T-helper 1 cell treated with Interleukin-12 subunit alpha and Interleukin-12 subunit beta and Interleukin-4 antibody, amounts not matched to agents 30 ng/mL and 1 ng/mL, for 36 hours (primary cell): ENCODE measurements around the gene C19orf12. TPM values are rescaled to one million over a fixed set of nuclear protein-coding genes. Genes with fewer than 3 reads are reported as not detected.

Experiments
- intact Hi-C: fragments of 100-400 bp; cut with micrococcal nuclease; formaldehyde crosslinking; loops from one replicate; pipeline ENCODE4 v1.15.1; 2024
- total RNA-seq: library from RNA; stranded (reverse); gene quantifications from 2 replicates; pipeline ENCODE4 v1.2.3, GENCODE V29; 2022

Gene C19orf12
- total RNA-seq, 1 donor from 2014 or later, result 53.8 TPM

- intact Hi-C loops, result no loop called here
These were observed 17.4 kb downstream of the C19orf12 start for GRCh38 chr19:29697523-29698261.

GRCh38 chr19:29696565-29696846, 18.6 kb downstream of the C19orf12 start:
- intact Hi-C loops, result no loop called here

GRCh38 chr19:29695765-29696564, 19.1 kb downstream of the C19orf12 start:
- intact Hi-C loops, result no loop called here

- intact Hi-C loops, result loop anchor here (1.0 to 5.0 kb wide), 3 partner anchors 21 to 228 kb away; no protein-coding TSS in a partner anchor
These were observed 20.1 kb downstream of the C19orf12 start for GRCh38 chr19:29694669-29695627.

GRCh38 chr19:29694161-29694560, 20.9 kb downstream of the C19orf12 start:
- intact Hi-C loops, result loop anchor here (1.0 to 5.0 kb wide), 3 partner anchors 22 to 227 kb away; no protein-coding TSS in a partner anchor

GRCh38 chr19:29690842-29691241, 24.2 kb downstream of the C19orf12 start:
- intact Hi-C loops, result loop anchor here (1.0 to 5.0 kb wide), 8 partner anchors 11 to 224 kb away; partner anchors contain the start of genes PLEKHF1 and POP4

- intact Hi-C loops, result no loop called here
These were observed 26.9 kb downstream of the C19orf12 start for GRCh38 chr19:29687897-29688728.

GRCh38 chr19:29687244-29687896, 27.7 kb downstream of the C19orf12 start:
- intact Hi-C loops, result no loop called here

- intact Hi-C loops, result no loop called here
These were observed 28.7 kb downstream of the C19orf12 start for GRCh38 chr19:29686285-29686805.

GRCh38 chr19:29685326-29685725, 29.7 kb downstream of the C19orf12 start:
- intact Hi-C loops, result no loop called here

GRCh38 chr19:29683009-29683408, 32.1 kb downstream of the C19orf12 start:
- intact Hi-C loops, result no loop called here

GRCh38 chr19:29682236-29682895, 32.7 kb downstream of the C19orf12 start:
- intact Hi-C loops, result no loop called here

GRCh38 chr19:29681422-29682235, 33.4 kb downstream of the C19orf12 start:
- intact Hi-C loops, result loop anchor here (2.0 kb wide), 1 partner anchor 15 kb away; no protein-coding TSS in a partner anchor

- intact Hi-C loops, result loop anchor here (1.0 to 2.0 kb wide), 3 partner anchors 10 to 14 kb away; no protein-coding TSS in a partner anchor
These were observed 34.1 kb downstream of the C19orf12 start for GRCh38 chr19:29680937-29681336.

GRCh38 chr19:29680447-29680846, 34.6 kb downstream of the C19orf12 start:
- intact Hi-C loops, result loop anchor here (1.0 to 2.0 kb wide), 3 partner anchors 9 to 14 kb away; no protein-coding TSS in a partner anchor

GRCh38 chr19:29679598-29680210, 35.4 kb downstream of the C19orf12 start:
- intact Hi-C loops, result loop anchor here (1.0 to 2.0 kb wide), 3 partner anchors 8 to 13 kb away; no protein-coding TSS in a partner anchor

GRCh38 chr19:29678484-29679106, 36.5 kb downstream of the C19orf12 start:
- intact Hi-C loops, result no loop called here
